ENCODE results near the gene ABCC11. TPM values are rescaled to one million over a fixed set of nuclear protein-coding genes. Genes with fewer than 3 reads are reported as not detected.
"Not testable (repeated sequence)": the region's sequence is repeated elsewhere in the genome, so short reads cannot be mapped to it uniquely, and the experiment has no call there.

The ABCC11 gene
- total and polyA plus RNA-seq, 2 donors, result 0.14 to 0.23 TPM

- DNase-seq (ENCODE audit: low read depth in 6 of 9, low spot score in 9 of 9), result no peak
- Histone ChIP-seq H3K4me3 (ENCODE audit: low read length in 2 of 2) (no peak overlapping the region), H3K9me3 (ENCODE audit: control insufficient read depth in 2 of 2, insufficient read depth in 1 of 2, low read length in 1 of 2) (no peaks in the 10 kb centered on the region), H3K27me3 (ENCODE audit: control insufficient read depth in 2 of 2, insufficient read depth in 1 of 2, low read length in 1 of 2) (no peaks in the 10 kb centered on the region), H3K36me3 (ENCODE audit: control insufficient read depth in 2 of 2, insufficient read depth in 2 of 2, low read length in 1 of 2) (peaks cover 15 to 19% of the 10 kb centered on the region in 2 donors), H3K4me1 (ENCODE audit: control insufficient read depth in 2 of 2, insufficient read depth in 2 of 2, low read length in 2 of 2) (no peaks in the 10 kb centered on the region), H3K27ac (ENCODE audit: low read depth in 1 of 2, low read length in 1 of 2) (no peak overlapping the region)
- WGBS, result 96% methylated on average over 2 of the region's 2 CpGs
Observed at GRCh38 chr16:48262631-48263030, 15.3 kb upstream of the ABCC11 start.

- H3K27ac ChIP-seq (ENCODE audit: low read depth in 1 of 2, low read length in 1 of 2), result no peak overlapping the region
- H3K9me3 ChIP-seq (ENCODE audit: control insufficient read depth in 2 of 2, insufficient read depth in 1 of 2, low read length in 1 of 2), result no peaks in the 10 kb centered on the region
- no peaks in the 10 kb centered on the region for H3K27me3 ChIP-seq (ENCODE audit: control insufficient read depth in 2 of 2, insufficient read depth in 1 of 2, low read length in 1 of 2)
- WGBS, result 98% methylated on average over 1 of the region's 1 CpG
- DNase-seq (ENCODE audit: low read depth in 6 of 9, low spot score in 9 of 9), result no peak
- H3K4me1 ChIP-seq (ENCODE audit: control insufficient read depth in 2 of 2, insufficient read depth in 2 of 2, low read length in 2 of 2), result no peaks in the 10 kb centered on the region
- H3K4me3 ChIP-seq (ENCODE audit: low read length in 2 of 2), result no peak overlapping the region
- peaks cover 15 to 19% of the 10 kb centered on the region in 2 donors for H3K36me3 ChIP-seq (ENCODE audit: control insufficient read depth in 2 of 2, insufficient read depth in 2 of 2, low read length in 1 of 2)
Observed at GRCh38 chr16:48261569-48261968, 14.2 kb upstream of the ABCC11 start.

GRCh38 chr16:48256579-48257177 is 9.3 kb upstream of the ABCC11 start:
- no peaks in the 10 kb centered on the region for H3K4me1 ChIP-seq (ENCODE audit: control insufficient read depth in 2 of 2, insufficient read depth in 2 of 2, low read length in 2 of 2)
- H3K27ac ChIP-seq (ENCODE audit: low read depth in 1 of 2, low read length in 1 of 2), result no peak overlapping the region
- DNase-seq (ENCODE audit: low read depth in 6 of 9, low spot score in 9 of 9), result no peak
- peaks cover 9 to 10% of the 10 kb centered on the region in 2 donors for H3K36me3 ChIP-seq (ENCODE audit: control insufficient read depth in 2 of 2, insufficient read depth in 2 of 2, low read length in 1 of 2)
- no peaks in the 10 kb centered on the region for H3K27me3 ChIP-seq (ENCODE audit: control insufficient read depth in 2 of 2, insufficient read depth in 1 of 2, low read length in 1 of 2)
- H3K4me3 ChIP-seq (ENCODE audit: low read length in 2 of 2), result no peak overlapping the region
- 98% methylated on average over 7 of the region's 7 CpGs for WGBS
- H3K9me3 ChIP-seq (ENCODE audit: control insufficient read depth in 2 of 2, insufficient read depth in 1 of 2, low read length in 1 of 2), result no peaks in the 10 kb centered on the region

- Histone ChIP-seq H3K36me3 (ENCODE audit: control insufficient read depth in 2 of 2, insufficient read depth in 2 of 2, low read length in 1 of 2) (peaks cover 3 to 7% of the 10 kb centered on the region in 2 donors), H3K9me3 (ENCODE audit: control insufficient read depth in 2 of 2, insufficient read depth in 1 of 2, low read length in 1 of 2) (no peaks in the 10 kb centered on the region), H3K4me3 (ENCODE audit: low read length in 2 of 2) (no peak overlapping the region), H3K27me3 (ENCODE audit: control insufficient read depth in 2 of 2, insufficient read depth in 1 of 2, low read length in 1 of 2) (no peaks in the 10 kb centered on the region), H3K4me1 (ENCODE audit: control insufficient read depth in 2 of 2, insufficient read depth in 2 of 2, low read length in 2 of 2) (peaks cover 0 to 5% of the 10 kb centered on the region in 2 donors), H3K27ac (ENCODE audit: low read depth in 1 of 2, low read length in 1 of 2) (no peak overlapping the region)
- 96% methylated on average over 5 of the region's 5 CpGs for WGBS
- no peak for DNase-seq (ENCODE audit: low read depth in 6 of 9, low spot score in 9 of 9)
Observed at GRCh38 chr16:48252013-48252412, 4.7 kb upstream of the ABCC11 start.

- H3K4me1 ChIP-seq (ENCODE audit: control insufficient read depth in 2 of 2, insufficient read depth in 2 of 2, low read length in 2 of 2), result peaks cover 2 to 5% of the 10 kb centered on the region in 2 donors
Observed at GRCh38 chr16:48250520-48251278, 3.4 kb upstream of the ABCC11 start.

GRCh38 chr16:48246066-48246465 is 1.3 kb downstream of the ABCC11 start:
- no peaks in the 10 kb centered on the region for H3K36me3 ChIP-seq (ENCODE audit: control insufficient read depth in 2 of 2, insufficient read depth in 2 of 2, low read length in 1 of 2)
- peaks cover 5 to 7% of the 10 kb centered on the region in 2 donors for H3K4me1 ChIP-seq (ENCODE audit: control insufficient read depth in 2 of 2, insufficient read depth in 2 of 2, low read length in 2 of 2)
- WGBS, result 94% methylated on average over 2 of the region's 2 CpGs
- H3K27ac ChIP-seq (ENCODE audit: low read depth in 1 of 2, low read length in 1 of 2), result no peak overlapping the region
- no peaks in the 10 kb centered on the region for H3K27me3 ChIP-seq (ENCODE audit: control insufficient read depth in 2 of 2, insufficient read depth in 1 of 2, low read length in 1 of 2)
- no peak overlapping the region for H3K4me3 ChIP-seq (ENCODE audit: low read length in 2 of 2)
- DNase-seq (ENCODE audit: low read depth in 6 of 9, low spot score in 9 of 9), result no peak
- no peaks in the 10 kb centered on the region for H3K9me3 ChIP-seq (ENCODE audit: control insufficient read depth in 2 of 2, insufficient read depth in 1 of 2, low read length in 1 of 2)

More at GRCh38 chr16:48250520-48251278, 3.4 kb upstream of the ABCC11 start:
- DNase-seq (ENCODE audit: low read depth in 6 of 9, low spot score in 9 of 9), result no peak
- no peak overlapping the region for H3K4me3 ChIP-seq (ENCODE audit: low read length in 2 of 2)
- H3K27me3 ChIP-seq (ENCODE audit: control insufficient read depth in 2 of 2, insufficient read depth in 1 of 2, low read length in 1 of 2), result no peaks in the 10 kb centered on the region
- H3K36me3 ChIP-seq (ENCODE audit: control insufficient read depth in 2 of 2, insufficient read depth in 2 of 2, low read length in 1 of 2), result peaks cover 3 to 7% of the 10 kb centered on the region in 2 donors
- WGBS, result 98% methylated on average over 5 of the region's 5 CpGs
- no peaks in the 10 kb centered on the region for H3K9me3 ChIP-seq (ENCODE audit: control insufficient read depth in 2 of 2, insufficient read depth in 1 of 2, low read length in 1 of 2)
- H3K27ac ChIP-seq (ENCODE audit: low read depth in 1 of 2, low read length in 1 of 2), result no peak overlapping the region

GRCh38 chr16:48244863-48245195 is 2.5 kb downstream of the ABCC11 start:
- H3K27ac ChIP-seq (ENCODE audit: low read depth in 1 of 2, low read length in 1 of 2), result peak overlapping the region; percentile 69 to 94
- no peaks in the 10 kb centered on the region for H3K27me3 ChIP-seq (ENCODE audit: control insufficient read depth in 2 of 2, insufficient read depth in 1 of 2, low read length in 1 of 2)
- no peaks in the 10 kb centered on the region for H3K9me3 ChIP-seq (ENCODE audit: control insufficient read depth in 2 of 2, insufficient read depth in 1 of 2, low read length in 1 of 2)
- peaks cover 5 to 7% of the 10 kb centered on the region in 2 donors for H3K4me1 ChIP-seq (ENCODE audit: control insufficient read depth in 2 of 2, insufficient read depth in 2 of 2, low read length in 2 of 2)
- H3K4me3 ChIP-seq (ENCODE audit: low read length in 2 of 2), result peak overlapping the region; percentile 81 to 90
- 11% methylated on average over 8 of the region's 8 CpGs for WGBS
- no peaks in the 10 kb centered on the region for H3K36me3 ChIP-seq (ENCODE audit: control insufficient read depth in 2 of 2, insufficient read depth in 2 of 2, low read length in 1 of 2)
- DNase-seq (ENCODE audit: low read depth in 6 of 9, low spot score in 9 of 9), result peak in 1 of 9 donors; percentile 2

GRCh38 chr16:48244080-48244862 is 3.1 kb downstream of the ABCC11 start, which contains the start of gene LONP2:
TSS of gene LONP2 (plus strand) at chr16:48244300. CDS start at chr16:48244389, 89 bp downstream.
- peak; percentile 74 to 94 (median 85) for DNase-seq (ENCODE audit: low read depth in 6 of 9, low spot score in 9 of 9)
- H3K27ac ChIP-seq (ENCODE audit: low read depth in 1 of 2, low read length in 1 of 2), result peak within 1 kb of the TSS; percentile 86 to 94
- peaks cover 5 to 7% of the 10 kb centered on the region in 2 donors for H3K4me1 ChIP-seq (ENCODE audit: control insufficient read depth in 2 of 2, insufficient read depth in 2 of 2, low read length in 2 of 2)
- H3K9me3 ChIP-seq (ENCODE audit: control insufficient read depth in 2 of 2, insufficient read depth in 1 of 2, low read length in 1 of 2), result no peaks in the 10 kb centered on the region
- no peaks in the 10 kb centered on the region for H3K27me3 ChIP-seq (ENCODE audit: control insufficient read depth in 2 of 2, insufficient read depth in 1 of 2, low read length in 1 of 2)
- WGBS, result under 1% methylated on average over 63 of the region's 63 CpGs
- H3K36me3 ChIP-seq (ENCODE audit: control insufficient read depth in 2 of 2, insufficient read depth in 2 of 2, low read length in 1 of 2), result no peaks in the 10 kb centered on the region
- peak within 1 kb of the TSS; percentile 81 to 90 for H3K4me3 ChIP-seq (ENCODE audit: low read length in 2 of 2)

- not testable (repeated sequence) for H3K27ac ChIP-seq (ENCODE audit: low read depth in 1 of 2, low read length in 1 of 2); H3K9me3 ChIP-seq (ENCODE audit: control insufficient read depth in 2 of 2, insufficient read depth in 1 of 2, low read length in 1 of 2); DNase-seq (ENCODE audit: low read depth in 6 of 9, low spot score in 9 of 9); H3K4me1 ChIP-seq (ENCODE audit: control insufficient read depth in 2 of 2, insufficient read depth in 2 of 2, low read length in 2 of 2); H3K4me3 ChIP-seq (ENCODE audit: low read length in 2 of 2); H3K27me3 ChIP-seq (ENCODE audit: control insufficient read depth in 2 of 2, insufficient read depth in 1 of 2, low read length in 1 of 2); H3K36me3 ChIP-seq (ENCODE audit: control insufficient read depth in 2 of 2, insufficient read depth in 2 of 2, low read length in 1 of 2)
- over 99% methylated on average over 3 of the region's 3 CpGs for WGBS
Observed at GRCh38 chr16:48240147-48240546, 7.2 kb downstream of the ABCC11 start.
